ENCODE measurements around the gene LAMTOR5.
"Not testable (repeated sequence)": the region's sequence is repeated elsewhere in the genome, so short reads cannot be mapped to it uniquely, and the experiment has no call there.

Gene LAMTOR5

GRCh38 chr1:110430366-110430765 lies 22.9 kb upstream of the LAMTOR5 start:
- Histone ChIP-seq H3K27ac (ENCODE audit: insufficient read depth, low read depth, low read length, poor library complexity, severe bottlenecking) (no peak overlapping the region), H3K4me1 (ENCODE audit: control insufficient read depth, insufficient read depth, low read length) (peaks cover 7% of the 10 kb centered on the region), H3K4me3 (ENCODE audit: insufficient read depth, low read depth, low read length) (no peak overlapping the region), H3K27me3 (ENCODE audit: control insufficient read depth, insufficient read depth, low read length, poor library complexity, severe bottlenecking) (no peaks in the 10 kb centered on the region), H3K36me3 (ENCODE audit: control insufficient read depth, insufficient read depth, low read length) (no peaks in the 10 kb centered on the region), H3K9me3 (ENCODE audit: control insufficient read depth, low read length) (no peaks in the 10 kb centered on the region)
- 86 to 88% methylated on average over 6 of the region's 6 CpGs for WGBS, 2 experiments

DNA sequence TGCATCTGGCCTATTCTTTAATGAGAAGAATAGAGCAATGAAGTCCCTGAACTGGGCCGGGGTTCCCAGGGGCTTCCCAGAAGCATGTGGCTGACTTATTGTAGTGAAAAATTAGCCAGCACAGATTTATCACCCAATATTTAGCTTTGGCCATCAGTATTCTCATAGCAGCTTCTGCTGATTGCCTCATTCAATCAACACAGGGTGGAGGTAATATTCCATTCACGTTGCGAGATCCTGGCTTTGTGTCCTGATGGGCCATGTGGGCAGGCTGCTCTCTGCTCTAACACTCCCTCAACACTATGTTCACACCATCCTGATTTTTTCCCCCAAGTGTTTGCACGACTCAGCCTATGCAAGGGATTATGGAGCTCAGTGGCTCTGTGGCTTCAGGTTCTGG lies 21.5 kb upstream of the LAMTOR5 start:
- H3K4me3 ChIP-seq (ENCODE audit: insufficient read depth, low read depth, low read length): no peak overlapping the region
- H3K36me3 ChIP-seq (ENCODE audit: control insufficient read depth, insufficient read depth, low read length): no peaks in the 10 kb centered on the region
- no peak overlapping the region for H3K27ac ChIP-seq (ENCODE audit: insufficient read depth, low read depth, low read length, poor library complexity, severe bottlenecking)
- WGBS, 2 experiments: 84 to 85% methylated on average over 4 of the region's 4 CpGs
- no peaks in the 10 kb centered on the region for H3K9me3 ChIP-seq (ENCODE audit: control insufficient read depth, low read length)
- H3K27me3 ChIP-seq (ENCODE audit: control insufficient read depth, insufficient read depth, low read length, poor library complexity, severe bottlenecking): no peaks in the 10 kb centered on the region
- peaks cover 3% of the 10 kb centered on the region for H3K4me1 ChIP-seq (ENCODE audit: control insufficient read depth, insufficient read depth, low read length)

DNA sequence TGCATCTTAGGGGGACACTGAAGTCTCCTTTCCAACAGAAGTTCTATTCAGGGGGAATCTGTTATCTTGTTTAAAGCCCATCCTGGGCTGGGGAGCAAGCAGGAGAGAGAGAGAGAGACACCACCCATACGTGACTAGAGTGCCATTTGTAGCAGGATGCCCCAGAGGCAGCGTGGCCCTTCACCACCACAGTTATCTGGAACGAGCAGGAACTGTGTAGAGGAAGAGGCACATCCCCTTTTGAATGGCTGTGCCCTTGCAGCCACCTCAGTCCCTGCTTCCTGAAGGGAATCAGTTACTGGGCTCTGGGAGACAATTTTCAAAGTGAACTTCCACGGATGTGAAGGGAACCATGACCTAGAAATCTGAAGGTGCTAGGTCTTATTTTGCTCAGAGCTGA lies 19.4 kb upstream of the LAMTOR5 start:
- 89% methylated on average over 4 of the region's 4 CpGs for WGBS, 2 experiments
- Histone ChIP-seq H3K27me3 (ENCODE audit: control insufficient read depth, insufficient read depth, low read length, poor library complexity, severe bottlenecking) (no peaks in the 10 kb centered on the region), H3K4me3 (ENCODE audit: insufficient read depth, low read depth, low read length) (no peak overlapping the region), H3K4me1 (ENCODE audit: control insufficient read depth, insufficient read depth, low read length) (no peaks in the 10 kb centered on the region), H3K27ac (ENCODE audit: insufficient read depth, low read depth, low read length, poor library complexity, severe bottlenecking) (no peak overlapping the region), H3K36me3 (ENCODE audit: control insufficient read depth, insufficient read depth, low read length) (no peaks in the 10 kb centered on the region), H3K9me3 (ENCODE audit: control insufficient read depth, low read length) (no peaks in the 10 kb centered on the region)

GRCh38 chr1:110425612-110426152 lies 18.2 kb upstream of the LAMTOR5 start:
- no peak overlapping the region for H3K4me3 ChIP-seq (ENCODE audit: insufficient read depth, low read depth, low read length)
- no peak overlapping the region for H3K27ac ChIP-seq (ENCODE audit: insufficient read depth, low read depth, low read length, poor library complexity, severe bottlenecking)
- H3K9me3 ChIP-seq (ENCODE audit: control insufficient read depth, low read length): no peaks in the 10 kb centered on the region
- H3K27me3 ChIP-seq (ENCODE audit: control insufficient read depth, insufficient read depth, low read length, poor library complexity, severe bottlenecking): no peaks in the 10 kb centered on the region
- no peaks in the 10 kb centered on the region for H3K4me1 ChIP-seq (ENCODE audit: control insufficient read depth, insufficient read depth, low read length)
- WGBS, 2 experiments: 84 to 85% methylated on average over 9 of the region's 9 CpGs
- no peaks in the 10 kb centered on the region for H3K36me3 ChIP-seq (ENCODE audit: control insufficient read depth, insufficient read depth, low read length)

DNA sequence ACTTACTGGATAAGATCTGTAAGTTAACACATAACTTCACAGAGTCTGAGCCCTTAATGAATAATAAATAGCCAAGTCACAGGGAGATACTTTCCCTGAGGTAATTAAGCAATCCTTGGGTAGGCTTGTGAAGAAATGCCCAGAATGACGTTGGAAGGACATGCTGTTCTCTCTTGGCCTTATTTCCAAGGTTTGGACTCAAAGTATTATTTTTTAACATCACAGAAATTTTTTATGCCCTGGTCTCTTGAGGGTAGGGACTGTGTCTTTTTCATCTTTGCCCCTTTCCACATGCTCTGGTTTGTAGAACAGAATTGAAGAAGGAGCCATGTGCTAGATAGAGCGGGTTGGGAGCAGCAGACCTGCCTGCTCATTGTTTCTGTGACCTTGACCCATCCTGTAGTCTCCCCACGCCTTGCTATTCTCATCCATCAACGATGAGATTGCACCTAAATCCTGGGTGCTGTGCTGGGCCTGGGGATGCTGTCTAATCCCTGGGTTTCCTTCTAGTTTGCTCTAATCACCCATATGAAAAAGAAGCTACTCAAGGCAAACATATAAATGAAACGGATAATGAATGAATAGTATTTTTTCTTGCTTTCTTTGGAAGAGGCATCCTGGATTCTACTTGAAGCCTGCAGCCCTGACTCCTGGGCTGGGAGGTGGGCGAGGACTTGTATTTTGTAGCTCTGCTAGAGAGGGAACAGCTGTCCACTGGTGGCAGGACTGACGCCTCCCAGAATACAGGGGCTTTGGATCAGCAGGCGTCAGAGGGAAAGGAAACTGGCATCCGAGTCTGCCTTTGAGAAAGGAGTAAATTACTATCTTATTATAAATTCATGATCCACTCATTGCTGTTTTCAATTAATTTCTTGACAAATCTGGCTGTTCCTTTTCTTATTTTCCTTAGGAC lies 17.5 kb upstream of the LAMTOR5 start:
- Histone ChIP-seq H3K27me3 (ENCODE audit: control insufficient read depth, insufficient read depth, low read length, poor library complexity, severe bottlenecking) (no peaks in the 10 kb centered on the region), H3K9me3 (ENCODE audit: control insufficient read depth, low read length) (no peaks in the 10 kb centered on the region), H3K36me3 (ENCODE audit: control insufficient read depth, insufficient read depth, low read length) (no peaks in the 10 kb centered on the region), H3K4me3 (ENCODE audit: insufficient read depth, low read depth, low read length) (no peak overlapping the region), H3K4me1 (ENCODE audit: control insufficient read depth, insufficient read depth, low read length) (no peaks in the 10 kb centered on the region), H3K27ac (ENCODE audit: insufficient read depth, low read depth, low read length, poor library complexity, severe bottlenecking) (no peak overlapping the region)
- 83 to 86% methylated on average over 9 of the region's 9 CpGs for WGBS, 2 experiments

- Histone ChIP-seq H3K27ac (ENCODE audit: insufficient read depth, low read depth, low read length, poor library complexity, severe bottlenecking) (no peak overlapping the region), H3K4me1 (ENCODE audit: control insufficient read depth, insufficient read depth, low read length) (no peaks in the 10 kb centered on the region), H3K9me3 (ENCODE audit: control insufficient read depth, low read length) (no peaks in the 10 kb centered on the region), H3K36me3 (ENCODE audit: control insufficient read depth, insufficient read depth, low read length) (no peaks in the 10 kb centered on the region), H3K27me3 (ENCODE audit: control insufficient read depth, insufficient read depth, low read length, poor library complexity, severe bottlenecking) (no peaks in the 10 kb centered on the region), H3K4me3 (ENCODE audit: insufficient read depth, low read depth, low read length) (no peak overlapping the region)
- WGBS, 2 experiments: 92 to 94% methylated on average over 2 of the region's 2 CpGs
Observed at GRCh38 chr1:110420874-110421793, 13.6 kb upstream of the LAMTOR5 start.

GRCh38 chr1:110420023-110420662 lies 12.6 kb upstream of the LAMTOR5 start:
- WGBS, 2 experiments: 91 to 94% methylated on average over 10 of the region's 10 CpGs
- no peaks in the 10 kb centered on the region for H3K4me1 ChIP-seq (ENCODE audit: control insufficient read depth, insufficient read depth, low read length)
- H3K9me3 ChIP-seq (ENCODE audit: control insufficient read depth, low read length): no peaks in the 10 kb centered on the region
- H3K27ac ChIP-seq (ENCODE audit: insufficient read depth, low read depth, low read length, poor library complexity, severe bottlenecking): no peak overlapping the region
- no peaks in the 10 kb centered on the region for H3K36me3 ChIP-seq (ENCODE audit: control insufficient read depth, insufficient read depth, low read length)
- no peak overlapping the region for H3K4me3 ChIP-seq (ENCODE audit: insufficient read depth, low read depth, low read length)
- no peaks in the 10 kb centered on the region for H3K27me3 ChIP-seq (ENCODE audit: control insufficient read depth, insufficient read depth, low read length, poor library complexity, severe bottlenecking)

DNA sequence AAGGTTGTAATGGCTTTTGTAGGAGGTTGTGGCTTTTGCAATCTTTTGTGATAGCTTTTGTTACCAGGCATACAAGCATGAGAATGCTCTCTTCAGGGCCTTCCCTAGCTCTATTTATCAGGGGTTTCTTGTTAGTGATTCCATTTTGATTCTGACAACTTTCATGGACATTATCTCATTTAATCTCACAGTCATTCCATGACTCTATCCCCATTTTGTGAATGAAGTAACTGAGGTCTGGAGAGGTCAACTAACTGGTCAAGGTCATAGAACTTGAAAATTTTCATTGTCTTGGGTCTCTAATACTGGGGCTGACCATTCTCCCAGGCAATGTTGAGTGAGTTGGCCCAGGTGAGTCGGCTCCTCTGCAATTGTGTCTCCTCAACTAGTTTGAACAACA lies 11.2 kb upstream of the LAMTOR5 start:
- Histone ChIP-seq H3K27me3 (ENCODE audit: control insufficient read depth, insufficient read depth, low read length, poor library complexity, severe bottlenecking) (no peaks in the 10 kb centered on the region), H3K9me3 (ENCODE audit: control insufficient read depth, low read length) (no peaks in the 10 kb centered on the region), H3K4me3 (ENCODE audit: insufficient read depth, low read depth, low read length) (no peak overlapping the region), H3K4me1 (ENCODE audit: control insufficient read depth, insufficient read depth, low read length) (no peaks in the 10 kb centered on the region), H3K27ac (ENCODE audit: insufficient read depth, low read depth, low read length, poor library complexity, severe bottlenecking) (no peak overlapping the region), H3K36me3 (ENCODE audit: control insufficient read depth, insufficient read depth, low read length) (no peaks in the 10 kb centered on the region)
- WGBS, 2 experiments: 90 to 96% methylated on average over 1 of the region's 1 CpG

GRCh38 chr1:110413045-110413444 lies 5.6 kb upstream of the LAMTOR5 start:
- 96 to 100% methylated on average over 1 of the region's 1 CpG for WGBS, 2 experiments
- H3K9me3 ChIP-seq (ENCODE audit: control insufficient read depth, low read length): not testable (repeated sequence)

More at GRCh38 chr1:110413045-110413444, 5.6 kb upstream of the LAMTOR5 start:
- H3K4me3 ChIP-seq (ENCODE audit: insufficient read depth, low read depth, low read length); H3K27me3 ChIP-seq (ENCODE audit: control insufficient read depth, insufficient read depth, low read length, poor library complexity, severe bottlenecking); H3K4me1 ChIP-seq (ENCODE audit: control insufficient read depth, insufficient read depth, low read length); H3K27ac ChIP-seq (ENCODE audit: insufficient read depth, low read depth, low read length, poor library complexity, severe bottlenecking); H3K36me3 ChIP-seq (ENCODE audit: control insufficient read depth, insufficient read depth, low read length): not testable (repeated sequence)
